GM18868 (cell line): ENCODE data around the gene ERAP2.

ENCODE experiments used
- ATAC-seq: cut with Tn5 transposase; IDR thresholded peaks from one replicate; pipeline ENCODE4 v1.9.1; 2021; ENCODE audit warnings: mild to moderate bottlenecking, moderate library complexity; ENCODE audit not compliant: unreplicated experiment

Gene ERAP2

DNA sequence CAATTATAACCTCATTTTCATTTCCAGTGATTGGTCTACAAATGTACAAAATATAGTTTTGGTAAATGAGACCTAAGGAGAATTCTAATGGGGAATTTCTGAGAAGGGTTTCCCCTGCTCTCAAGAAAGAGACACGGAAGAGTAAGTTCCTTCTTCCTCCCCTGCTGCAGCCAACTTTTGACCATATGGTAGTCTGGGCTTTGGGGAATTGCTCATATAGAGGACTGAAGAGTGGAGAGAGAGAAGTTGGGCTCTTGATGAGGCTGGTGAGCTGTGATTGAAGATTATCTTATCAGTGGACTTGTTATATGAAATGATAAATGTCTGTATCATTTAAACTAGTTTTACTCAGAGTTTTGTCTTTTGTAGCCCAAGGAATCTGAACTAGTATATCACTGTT, 55.3 kb downstream of the ERAP2 start:
- ATAC-seq = peak; percentile 19

DNA sequence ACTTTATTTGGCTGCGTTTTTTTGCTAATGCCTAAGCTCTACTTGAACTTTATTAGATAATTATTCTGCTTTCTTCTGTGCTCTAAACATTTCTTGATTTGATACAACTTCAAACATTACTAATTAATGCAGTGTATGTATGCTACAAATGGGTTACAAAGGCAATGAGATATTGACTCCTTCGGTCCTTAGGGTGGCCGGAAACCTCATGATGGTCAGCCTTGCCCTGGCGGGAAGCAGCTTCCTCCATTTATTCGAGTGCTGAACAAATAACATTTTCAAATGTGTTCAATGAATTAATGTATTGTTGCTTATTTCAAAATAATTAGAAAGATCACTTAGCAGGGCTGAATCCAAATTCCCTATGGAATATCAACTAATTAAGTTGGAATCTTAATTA, 55.7 kb downstream of the ERAP2 start:
- ATAC-seq = no peak

DNA sequence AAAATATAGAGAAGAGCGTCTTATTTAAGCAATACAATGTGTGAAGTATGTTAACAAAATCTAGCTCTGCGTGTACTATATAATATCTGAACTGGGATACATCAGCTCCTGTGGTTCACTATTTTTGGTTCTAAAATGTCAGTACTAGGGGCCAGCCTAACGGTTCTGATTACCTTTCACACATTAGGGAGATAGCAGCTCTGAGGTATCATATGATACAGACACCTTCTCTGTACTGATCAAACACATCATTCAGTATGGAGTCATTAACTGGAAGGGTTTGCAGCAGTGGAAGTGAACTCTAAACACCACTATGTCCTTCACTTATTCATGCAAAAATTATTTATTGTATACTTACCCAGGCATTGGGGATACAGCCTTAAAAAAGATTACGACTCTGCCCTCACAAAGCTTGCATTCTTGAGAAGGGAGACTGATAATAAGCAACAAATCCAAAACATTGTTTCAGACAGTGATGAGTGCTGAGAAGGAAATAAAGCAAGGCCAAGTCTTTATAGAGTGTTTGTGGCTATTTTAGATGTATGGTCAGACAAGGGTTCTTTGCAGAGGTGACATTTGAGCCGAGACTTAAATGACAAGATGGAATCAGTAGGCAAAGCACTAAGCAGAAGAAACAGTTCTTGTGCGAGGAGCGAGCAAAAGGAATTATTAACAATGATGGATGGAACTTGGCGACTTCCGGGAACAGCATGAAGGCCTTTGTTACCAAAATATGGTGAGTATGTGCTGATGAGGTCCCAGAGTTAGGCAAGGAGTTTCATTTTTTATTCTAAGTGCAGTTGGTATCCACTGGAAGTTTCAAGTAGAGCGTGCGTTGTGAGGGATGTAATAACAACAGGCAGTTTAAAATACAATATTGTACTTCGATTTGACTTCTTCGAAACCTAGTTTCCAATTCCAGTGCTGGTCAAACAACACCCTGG, 57.7 kb downstream of the ERAP2 start:
- ATAC-seq = no peak

DNA sequence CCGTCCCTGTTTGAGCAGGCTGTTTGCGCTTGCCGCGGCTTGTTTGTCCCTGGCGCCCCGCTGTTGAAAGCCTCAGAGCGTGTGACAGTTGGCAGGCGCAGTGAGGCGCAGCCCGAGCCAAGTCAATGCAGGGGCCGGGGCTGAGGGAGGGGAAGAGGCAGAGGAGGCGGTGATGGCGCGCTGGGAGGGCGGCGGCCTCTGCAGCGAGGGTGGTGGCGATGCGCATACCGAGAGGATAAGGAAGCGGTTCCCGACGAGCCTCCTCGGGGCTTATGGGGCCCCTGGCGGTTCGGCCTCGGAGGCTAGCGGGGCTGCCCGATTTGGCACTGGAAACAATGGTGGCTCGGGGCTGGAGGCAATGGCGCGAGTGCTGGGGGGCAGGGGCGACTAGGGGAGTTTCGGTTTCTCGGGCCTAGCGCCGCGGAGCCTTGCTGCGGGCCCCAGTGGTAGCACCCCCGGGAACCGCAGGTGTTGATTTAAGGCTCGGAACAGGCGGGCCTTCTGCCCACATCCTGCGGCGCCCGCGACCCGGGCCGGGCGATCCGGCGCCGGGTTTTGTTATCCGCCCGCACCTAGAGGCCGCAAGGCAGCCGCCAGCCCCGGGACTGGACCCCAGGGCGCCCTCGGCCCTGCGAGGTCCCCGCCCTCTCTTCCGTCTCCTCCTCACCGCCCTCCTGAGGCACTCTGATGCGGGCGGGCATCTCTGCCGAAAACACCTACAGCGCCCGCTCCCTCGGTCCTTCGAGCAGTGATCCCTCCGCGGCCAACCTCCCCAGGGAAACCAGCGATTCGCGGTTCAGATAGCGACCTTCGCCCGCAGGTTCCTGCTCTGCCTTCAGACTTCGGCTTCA, 58.6 kb downstream of the ERAP2 start:
- ATAC-seq = peak; percentile 54

DNA sequence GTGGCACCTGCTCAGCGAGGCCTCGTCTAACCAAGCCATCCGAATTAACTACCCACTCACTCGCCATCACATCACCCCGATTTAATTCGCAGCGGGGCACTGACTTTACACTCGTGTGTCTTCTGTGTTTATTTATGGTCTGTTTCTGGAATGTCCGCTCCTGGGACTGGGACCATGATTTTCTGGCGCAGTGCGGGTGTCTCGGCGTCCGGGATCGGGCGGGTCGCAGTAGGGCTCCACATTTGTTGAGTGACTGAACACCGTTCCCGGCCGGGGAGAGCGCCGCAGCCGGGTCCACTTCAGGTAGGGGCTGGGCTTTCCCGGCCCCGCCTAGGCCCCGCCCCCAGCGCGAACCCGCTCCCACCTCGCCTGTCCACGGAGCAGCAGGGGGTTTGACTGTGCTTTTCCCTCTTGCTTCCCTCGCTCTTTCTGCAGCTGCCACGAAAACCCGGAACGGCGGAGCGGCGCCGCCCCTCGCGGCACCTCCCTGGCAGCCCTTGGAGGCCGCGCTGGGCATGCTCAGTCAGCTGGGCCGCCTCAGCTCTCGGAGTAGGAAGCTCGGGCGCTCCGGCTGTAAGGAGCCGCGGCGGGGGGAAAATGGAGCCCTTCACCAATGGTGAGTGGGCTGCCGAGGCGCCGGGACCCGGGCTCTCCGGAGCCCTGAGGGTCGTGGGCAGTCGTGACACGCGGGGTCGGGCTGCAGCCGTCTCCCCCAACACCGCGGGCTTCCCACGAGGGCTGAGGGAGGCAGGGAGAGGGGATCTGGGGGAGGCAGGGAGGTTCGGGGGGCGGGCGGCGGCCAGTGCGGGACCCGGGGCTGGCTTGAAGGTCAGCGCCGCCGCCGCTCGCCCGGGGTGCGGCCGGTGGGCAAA, 59.5 kb downstream of the ERAP2 start, which contains the start of gene LNPEP:
Gene LNPEP (plus strand): TSS at position 522 of the 872 bp plus-strand sequence. CDS start 76 bp downstream, at position 598.
- peak; percentile 47 for ATAC-seq

DNA sequence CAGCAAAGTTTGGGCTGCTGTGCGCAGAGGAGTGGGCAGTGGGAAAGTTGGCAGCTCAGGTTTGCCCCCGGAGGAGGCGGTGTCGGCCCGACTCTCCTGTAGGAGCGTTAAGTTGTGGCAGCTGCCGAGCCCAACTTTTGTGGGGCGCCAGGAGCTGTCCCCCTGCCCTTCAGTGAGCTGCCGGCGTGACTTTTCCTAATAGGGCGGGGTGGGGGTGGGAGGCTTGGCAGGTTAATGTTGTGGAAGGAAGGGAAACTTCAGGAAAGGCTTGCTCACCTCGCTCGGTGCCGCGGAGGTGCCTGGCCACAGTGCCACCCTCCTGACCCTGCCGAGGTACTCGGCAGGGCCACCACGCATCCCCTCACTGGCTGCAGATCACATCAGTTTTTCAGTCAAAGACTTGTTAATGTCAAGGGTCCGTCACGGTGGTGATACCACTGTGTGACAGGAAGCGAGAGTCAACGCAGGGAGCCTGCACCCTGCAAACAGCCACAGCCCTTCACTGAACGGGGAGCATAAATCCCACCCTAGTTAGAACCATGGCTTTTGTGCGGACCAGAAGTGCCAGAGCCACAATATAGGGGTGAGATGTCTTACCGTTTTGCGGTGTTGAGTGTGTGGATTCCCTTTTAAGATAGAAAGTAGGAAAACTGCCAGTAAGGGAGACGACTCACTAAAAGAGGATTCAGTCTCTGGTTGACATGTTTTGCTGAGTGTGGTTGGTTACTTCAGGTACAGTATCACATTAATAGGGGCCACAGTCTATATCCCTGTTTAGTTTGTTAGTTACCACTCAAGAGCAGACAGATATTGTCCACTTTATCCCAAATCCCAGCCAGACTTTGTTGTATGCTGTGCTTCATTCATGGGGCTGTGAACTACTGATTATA, 60.4 kb downstream of the ERAP2 start:
- peak; percentile 32 for ATAC-seq

DNA sequence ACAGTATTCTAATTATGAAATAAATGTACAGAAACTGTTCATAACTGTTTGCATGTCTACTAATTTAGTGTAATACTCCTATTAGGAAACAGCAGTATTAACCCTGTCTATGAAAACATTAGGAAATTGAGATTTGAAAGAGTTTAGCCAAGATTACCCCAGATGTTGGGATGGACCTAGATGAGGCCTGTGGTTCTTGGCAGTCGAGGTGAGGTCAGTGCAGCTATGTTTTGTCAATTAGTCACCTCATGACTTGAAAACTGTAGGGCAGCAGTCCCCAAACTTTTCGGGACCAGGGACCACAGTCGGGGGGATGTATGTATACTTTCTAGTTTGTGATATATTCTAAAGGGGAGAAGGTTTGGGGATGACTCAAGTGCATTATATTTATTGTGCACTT, 64.3 kb downstream of the ERAP2 start:
- no peak for ATAC-seq

DNA sequence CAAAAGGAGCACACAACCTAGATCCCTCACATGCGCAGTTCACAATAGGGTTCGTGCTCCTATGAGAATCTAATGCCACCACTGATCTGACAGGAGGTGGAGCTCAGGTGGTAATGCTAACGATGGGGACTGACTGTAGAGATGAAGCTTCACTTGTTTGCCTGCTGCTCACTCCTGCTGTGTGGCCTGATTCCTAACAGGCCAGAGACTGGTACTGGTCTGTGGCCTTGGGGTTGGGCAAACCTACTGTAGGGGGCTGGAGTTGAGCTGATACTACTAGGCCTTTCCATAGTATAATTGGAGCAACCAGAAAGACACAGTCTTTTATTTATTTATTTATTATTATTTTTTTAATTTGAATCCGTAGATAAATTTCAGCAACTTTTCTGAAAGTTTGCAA, 64.8 kb downstream of the ERAP2 start:
- ATAC-seq = no peak

DNA sequence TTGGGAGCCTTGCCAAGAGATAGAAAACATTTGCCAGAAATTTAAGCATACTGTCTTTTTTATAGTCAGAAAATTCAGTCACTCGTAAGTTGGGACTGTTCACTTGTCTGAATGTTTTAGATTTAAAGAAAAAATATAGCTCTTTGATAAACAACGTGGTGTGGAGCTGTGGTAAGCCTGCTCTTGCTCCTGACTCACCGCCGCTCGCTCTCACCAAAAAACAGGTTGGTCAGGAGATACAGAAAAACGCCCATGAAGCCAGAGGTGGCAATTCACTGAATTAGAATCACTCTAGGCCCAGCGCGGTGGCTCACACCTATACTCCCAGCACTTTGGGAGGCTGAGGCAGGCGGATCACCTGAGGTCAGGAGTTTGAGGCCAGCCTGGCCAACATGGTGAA, 65.8 kb downstream of the ERAP2 start:
- ATAC-seq = no peak

DNA sequence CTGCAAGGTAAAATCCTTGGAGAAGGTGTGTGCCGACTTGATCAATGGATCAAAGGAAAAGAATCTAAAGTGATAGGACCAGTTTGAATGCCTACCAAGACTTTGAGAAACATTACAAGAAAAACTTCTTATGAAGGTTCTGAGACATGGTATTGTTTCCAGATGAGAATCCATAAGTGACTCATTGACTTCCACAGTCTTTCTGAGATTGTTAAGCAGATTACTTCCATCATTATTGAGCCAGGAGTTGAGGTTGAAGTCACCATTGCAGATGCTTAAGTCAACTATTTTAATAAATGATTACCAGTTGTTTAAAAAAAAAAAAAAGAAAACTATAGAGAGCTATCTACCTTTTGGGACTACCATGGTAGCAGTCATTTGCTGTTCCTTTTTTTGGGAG, 66.6 kb downstream of the ERAP2 start:
- ATAC-seq = no peak

DNA sequence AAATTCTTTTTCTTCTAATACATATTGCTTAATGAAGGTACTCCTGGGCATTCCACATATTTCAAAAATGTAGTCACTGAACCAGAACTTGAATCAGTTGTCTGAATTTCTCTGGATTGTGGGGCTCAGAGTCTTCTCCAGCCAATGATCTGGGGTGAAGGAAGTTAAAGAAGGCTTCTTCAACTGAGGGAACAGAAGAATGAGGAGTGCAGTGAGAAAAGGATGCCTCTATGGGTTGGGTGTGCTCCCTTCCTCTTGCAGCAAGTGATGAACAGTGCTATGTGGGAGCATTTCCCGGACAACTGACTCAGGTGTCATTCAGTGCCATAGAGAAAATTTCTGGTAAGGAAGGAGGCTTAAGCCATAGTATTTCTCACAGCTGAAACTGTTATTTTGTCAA, 67.5 kb downstream of the ERAP2 start:
- no peak for ATAC-seq

DNA sequence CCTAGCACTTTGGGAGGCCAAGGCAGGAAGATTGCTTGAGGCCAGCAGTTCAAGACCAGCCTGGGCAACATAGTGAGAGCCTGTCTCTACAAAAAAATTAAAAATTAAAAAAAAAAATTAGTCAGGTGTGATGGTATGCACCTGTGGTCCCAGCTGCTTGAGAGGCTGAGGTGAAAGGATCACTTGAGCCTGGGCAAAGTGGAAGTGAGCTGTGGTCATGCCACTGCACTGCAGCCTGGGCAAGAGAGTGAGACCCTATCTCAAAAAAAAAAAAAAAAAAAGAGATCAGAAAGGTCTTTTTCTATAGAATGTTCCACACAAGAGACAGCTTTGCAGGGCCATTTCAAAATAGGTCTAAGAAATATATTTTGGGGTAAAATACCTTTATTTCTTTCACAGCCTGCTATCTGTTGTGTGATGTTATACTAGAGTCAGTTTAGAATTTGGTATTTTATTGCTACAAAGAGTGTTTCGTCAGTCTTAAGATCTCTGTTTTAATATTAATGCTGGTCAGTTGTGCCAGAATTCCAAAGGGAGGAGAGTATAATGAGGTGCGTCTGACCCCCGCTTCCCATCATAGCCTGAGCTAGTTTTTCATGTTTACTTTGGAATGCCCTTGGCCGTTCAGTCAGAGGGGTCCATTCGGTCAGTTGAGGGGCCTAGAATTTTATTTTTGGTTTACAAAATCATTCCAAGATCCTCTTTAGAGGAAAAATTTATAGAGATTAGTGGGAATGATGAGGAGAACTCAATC, 69.0 kb downstream of the ERAP2 start:
- ATAC-seq = no peak

DNA sequence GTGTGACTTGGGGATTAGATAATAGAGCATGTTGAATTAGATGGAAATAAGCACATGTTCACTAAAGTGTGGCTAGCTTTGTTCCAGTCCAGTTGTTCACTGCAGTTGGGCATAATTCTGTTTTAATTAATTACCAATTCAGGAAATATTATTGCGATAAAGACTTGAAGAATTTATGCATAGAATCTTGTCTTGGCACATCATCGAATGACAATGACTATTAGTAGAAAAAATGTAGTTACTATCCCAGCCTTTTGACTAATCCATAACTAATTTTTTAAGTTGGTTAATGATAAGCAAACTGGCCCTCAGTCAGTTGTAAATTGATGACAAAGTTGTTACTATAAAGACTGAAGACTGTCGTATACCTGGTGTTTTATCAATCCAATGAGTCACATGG, 70.1 kb downstream of the ERAP2 start:
- ATAC-seq = no peak

DNA sequence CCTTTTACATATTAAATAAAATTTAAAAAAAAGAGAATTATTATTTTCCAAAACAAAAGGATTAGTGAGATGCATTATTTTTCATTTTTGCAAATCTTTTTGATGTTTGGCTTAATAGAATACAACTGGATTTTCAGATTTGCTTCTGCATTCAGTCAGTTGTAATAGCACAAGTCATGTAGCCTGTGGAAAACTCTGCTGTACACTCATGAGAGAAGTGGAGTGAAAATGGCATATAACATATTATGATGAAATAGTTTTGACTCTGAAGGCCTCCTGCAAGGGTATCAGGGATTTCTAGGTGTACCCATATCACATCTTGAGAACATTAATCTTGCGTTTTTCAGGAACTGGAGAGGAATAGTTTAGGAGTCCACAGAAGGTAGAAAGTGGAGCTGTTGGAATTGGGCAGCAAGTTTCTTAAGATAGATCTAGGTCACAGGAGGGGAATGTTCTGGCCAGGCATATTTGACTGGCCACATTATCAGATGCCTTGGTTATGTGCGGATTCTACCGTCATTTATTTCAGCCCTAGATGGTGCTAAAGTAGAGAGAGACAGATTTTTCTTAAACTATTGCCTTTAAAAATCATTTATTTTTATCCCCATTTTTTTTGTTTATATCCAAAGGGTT, 75.9 kb downstream of the ERAP2 start:
- ATAC-seq = no peak

DNA sequence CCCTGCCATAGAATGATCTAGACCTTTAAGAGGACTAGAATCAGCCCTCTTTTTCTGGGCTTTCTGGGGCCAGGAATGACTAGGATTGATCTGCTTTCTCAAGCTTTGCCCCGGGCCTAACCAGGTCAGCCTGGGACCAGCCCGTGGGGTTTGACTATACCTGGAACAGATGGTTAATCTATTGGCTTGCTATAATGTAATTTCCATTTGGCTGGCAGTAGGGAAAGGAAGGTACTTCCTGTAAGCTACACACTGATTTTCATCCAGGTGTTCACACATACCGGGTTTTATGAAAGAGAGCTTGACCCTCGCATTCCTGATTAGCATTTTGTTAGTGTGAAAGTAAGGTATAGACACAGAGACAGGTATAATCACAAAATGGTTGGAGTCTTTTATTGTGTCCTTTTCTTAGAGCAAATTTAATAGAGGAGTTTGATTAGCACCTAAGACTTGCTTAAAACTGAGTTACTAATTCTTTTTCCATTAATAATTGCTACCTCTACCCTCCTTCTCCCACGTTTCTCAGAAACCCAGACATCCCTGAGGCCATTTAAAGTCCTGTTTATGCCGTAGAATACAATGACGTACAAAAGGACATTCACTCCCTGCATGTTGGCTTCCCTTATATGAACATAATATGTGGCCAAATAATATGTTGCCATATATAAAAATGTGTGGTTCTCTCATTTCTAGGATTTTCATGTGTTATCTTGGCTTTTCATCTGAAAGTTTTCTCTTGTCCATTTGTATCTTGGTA, 76.9 kb downstream of the ERAP2 start:
- ATAC-seq = no peak

DNA sequence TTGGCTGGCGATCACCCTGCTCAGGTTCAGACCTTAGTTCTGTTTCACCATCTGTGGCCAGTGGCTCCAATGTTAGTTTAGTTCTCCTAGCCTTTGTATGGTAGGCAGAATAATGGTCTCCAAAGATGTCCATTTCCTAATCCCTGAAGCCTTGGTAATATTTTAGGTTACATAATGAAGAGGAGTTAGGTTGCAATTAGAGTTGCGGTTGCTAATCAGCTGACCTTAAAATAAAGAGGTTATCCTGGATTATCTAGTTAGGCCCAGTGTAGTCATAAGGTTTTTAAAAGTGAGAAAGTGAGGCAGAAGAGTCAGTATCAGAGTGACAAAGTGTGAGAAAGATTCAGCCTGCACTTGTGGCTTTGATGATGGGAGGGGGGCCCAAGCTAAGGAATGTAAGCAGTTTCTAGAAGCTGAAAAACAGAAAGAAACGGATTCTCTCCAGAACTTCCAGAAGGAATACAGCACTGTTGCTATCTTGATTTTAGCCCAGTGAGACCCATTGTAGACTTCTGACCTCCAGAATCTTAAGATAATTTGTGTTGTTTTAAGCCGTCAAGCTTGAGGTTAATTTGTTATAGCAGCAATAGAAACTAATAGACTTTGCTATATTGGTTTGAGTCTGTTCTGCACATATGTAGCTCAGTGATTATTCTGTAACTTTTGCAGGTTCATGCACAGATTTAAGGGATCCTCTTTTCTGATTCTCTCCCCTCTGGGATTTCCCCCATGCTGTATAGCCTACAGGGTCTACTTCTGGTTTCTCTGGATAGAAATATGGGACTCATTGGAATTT, 81.2 kb downstream of the ERAP2 start:
- peak; percentile 59 for ATAC-seq

DNA sequence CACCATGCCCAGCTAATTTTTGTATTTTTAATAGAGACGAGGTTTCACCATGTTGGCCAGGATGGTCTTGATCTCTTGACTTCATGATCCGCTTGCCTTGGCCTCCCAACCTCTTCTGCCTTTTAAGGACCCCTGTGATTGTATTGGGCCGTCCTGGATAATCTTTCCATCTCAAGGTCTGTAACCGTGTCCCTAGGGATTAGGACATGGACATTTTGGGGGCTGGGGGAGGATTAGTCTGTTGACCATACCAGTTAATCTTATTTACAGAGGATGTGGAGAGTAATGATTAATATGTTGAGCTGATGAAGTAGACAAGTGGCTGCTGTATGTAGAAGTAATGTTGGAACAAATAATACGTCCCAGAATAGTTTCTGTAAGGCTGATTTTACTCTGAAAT, 82.7 kb downstream of the ERAP2 start:
- ATAC-seq = no peak
